ENCODE measurements around the gene ADPGK. TPM values are rescaled to one million over a fixed set of nuclear protein-coding genes. Genes with fewer than 3 reads are reported as not detected.
"Not testable (repeated sequence)": the region's sequence is repeated elsewhere in the genome, so short reads cannot be mapped to it uniquely, and the experiment has no call there.

The ADPGK gene
- total and polyA plus RNA-seq, 2 donors from 2014 or later = 23.9 to 42.5 TPM

DNA sequence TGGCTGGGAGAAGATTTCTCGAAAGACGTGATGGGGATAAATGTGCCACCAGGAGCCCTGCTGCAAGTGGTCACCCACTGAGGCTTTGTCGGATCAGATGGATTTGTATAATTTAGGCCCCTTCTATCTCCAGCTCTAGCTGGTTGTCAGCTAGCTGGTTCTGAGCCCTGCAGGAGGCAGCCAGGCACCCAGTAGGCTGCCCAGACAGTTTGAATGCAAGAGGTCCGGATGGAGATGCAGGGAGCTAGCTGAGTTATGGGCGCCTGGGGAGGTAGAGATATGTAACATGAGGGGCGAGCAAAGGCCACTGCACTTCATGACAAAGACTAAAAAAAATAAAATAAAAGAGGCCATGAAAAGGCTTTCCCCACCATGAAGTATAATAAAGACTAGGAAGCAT, 35.1 kb upstream of the ADPGK start:
- H3K4me1 ChIP-seq (ENCODE audit: control insufficient read depth in 2 of 3, insufficient read depth in 2 of 3, low read depth in 1 of 3, low read length in 3 of 3) = no peaks in the 10 kb centered on the region
- DNase-seq (no peak), FAIRE-seq (no peak)
- no peak overlapping the region for H3K4me3 ChIP-seq (ENCODE audit: low read length in 3 of 3)
- H3K36me3 ChIP-seq (ENCODE audit: control insufficient read depth in 2 of 3, insufficient read depth in 3 of 3, low read length in 3 of 3) = no peaks in the 10 kb centered on the region
- no peaks in the 10 kb centered on the region for H3K27me3 ChIP-seq (ENCODE audit: control insufficient read depth, insufficient read depth, low read length)
- H3K9me3 ChIP-seq (ENCODE audit: control insufficient read depth in 2 of 3, insufficient read depth in 1 of 3, low read length in 3 of 3) = no peaks in the 10 kb centered on the region
- no peak overlapping the region for H3K9ac ChIP-seq (ENCODE audit: low read length in 3 of 3)
- TF ChIP-seq CTCF (IDR thresholded peaks at IDR 0.05; ENCODE audit: borderline replicate concordance, extremely low read depth, insufficient read depth) = no peak
- intact Hi-C loops (cut with DNase I) = no loop called here
- H3K27ac ChIP-seq (ENCODE audit: low read depth in 2 of 2, low read length in 2 of 2) = no peak overlapping the region

GRCh38 chr15:72813345-72814004, 29.9 kb upstream of the ADPGK start:
- TF ChIP-seq CTCF (IDR thresholded peaks at IDR 0.05; ENCODE audit: borderline replicate concordance, extremely low read depth, insufficient read depth) = no peak
- Histone ChIP-seq H3K4me1 (ENCODE audit: control insufficient read depth in 2 of 3, insufficient read depth in 2 of 3, low read depth in 1 of 3, low read length in 3 of 3) (no peaks in the 10 kb centered on the region), H3K9ac (ENCODE audit: low read length in 3 of 3) (no peak overlapping the region), H3K9me3 (ENCODE audit: control insufficient read depth in 2 of 3, insufficient read depth in 1 of 3, low read length in 3 of 3) (no peaks in the 10 kb centered on the region), H3K27ac (ENCODE audit: low read depth in 2 of 2, low read length in 2 of 2) (no peak overlapping the region), H3K27me3 (ENCODE audit: control insufficient read depth, insufficient read depth, low read length) (no peaks in the 10 kb centered on the region), H3K4me3 (ENCODE audit: low read length in 3 of 3) (no peak overlapping the region), H3K36me3 (ENCODE audit: control insufficient read depth in 2 of 3, insufficient read depth in 3 of 3, low read length in 3 of 3) (no peaks in the 10 kb centered on the region)
- intact Hi-C loops (cut with DNase I) = no loop called here
- DNase-seq (no peak), FAIRE-seq (no peak)

- FAIRE-seq = no peak
- Histone ChIP-seq H3K9ac (ENCODE audit: low read length in 3 of 3) (no peak overlapping the region), H3K27me3 (ENCODE audit: control insufficient read depth, insufficient read depth, low read length) (no peaks in the 10 kb centered on the region), H3K27ac (ENCODE audit: low read depth in 2 of 2, low read length in 2 of 2) (no peak overlapping the region), H3K4me3 (ENCODE audit: low read length in 3 of 3) (no peak overlapping the region), H3K4me1 (ENCODE audit: control insufficient read depth in 2 of 3, insufficient read depth in 2 of 3, low read depth in 1 of 3, low read length in 3 of 3) (no peaks in the 10 kb centered on the region), H3K36me3 (ENCODE audit: control insufficient read depth in 2 of 3, insufficient read depth in 3 of 3, low read length in 3 of 3) (no peaks in the 10 kb centered on the region), H3K9me3 (ENCODE audit: control insufficient read depth in 2 of 3, insufficient read depth in 1 of 3, low read length in 3 of 3) (no peaks in the 10 kb centered on the region)
- no peak for DNase-seq
- no peak for TF ChIP-seq CTCF (IDR thresholded peaks at IDR 0.05; ENCODE audit: borderline replicate concordance, extremely low read depth, insufficient read depth)
- intact Hi-C loops (cut with DNase I) = no loop called here
Measured at GRCh38 chr15:72809329-72809728, 25.8 kb upstream of the ADPGK start.

DNA sequence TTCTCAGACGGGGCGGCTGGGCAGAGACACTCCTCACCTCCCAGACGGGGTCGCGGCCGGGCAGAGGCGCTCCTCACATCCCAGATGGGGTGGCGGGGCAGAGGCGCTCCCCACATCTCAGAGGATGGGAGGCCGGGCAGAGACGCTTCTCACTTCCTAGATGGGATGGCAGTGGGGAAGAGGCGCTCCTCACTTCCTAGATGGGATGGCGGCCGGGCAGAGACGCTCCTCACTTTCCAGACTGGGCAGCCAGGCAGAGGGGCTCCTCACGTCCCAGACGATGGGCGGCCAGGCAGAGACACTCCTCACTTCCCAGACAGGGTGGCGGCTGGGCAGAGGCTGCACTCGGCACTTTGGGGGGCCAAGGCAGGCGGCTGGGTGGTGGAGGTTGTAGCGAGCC, 23.8 kb upstream of the ADPGK start:
- H3K9ac ChIP-seq (ENCODE audit: low read length in 3 of 3); DNase-seq; H3K27ac ChIP-seq (ENCODE audit: low read depth in 2 of 2, low read length in 2 of 2); intact Hi-C loops (cut with DNase I); H3K27me3 ChIP-seq (ENCODE audit: control insufficient read depth, insufficient read depth, low read length); H3K4me3 ChIP-seq (ENCODE audit: low read length in 3 of 3); H3K9me3 ChIP-seq (ENCODE audit: control insufficient read depth in 2 of 3, insufficient read depth in 1 of 3, low read length in 3 of 3); H3K36me3 ChIP-seq (ENCODE audit: control insufficient read depth in 2 of 3, insufficient read depth in 3 of 3, low read length in 3 of 3); FAIRE-seq; H3K4me1 ChIP-seq (ENCODE audit: control insufficient read depth in 2 of 3, insufficient read depth in 2 of 3, low read depth in 1 of 3, low read length in 3 of 3): not testable (repeated sequence)

Measured in kidney (tissue), 14 donors.